Gastroesophageal sphincter (tissue), 3 donors: Measurements from ENCODE around the gene PEMT.

Source experiments
- CTCF ChIP-seq, 4 experiments: fragments of 200-600 bp in 2 of 4; fragments of 450-650 bp in 2 of 4; sonication (generic) in 1 of 4; IDR thresholded peaks; one replicate each; pipeline ENCODE4 v1.5.1; 2017 to 2019; ENCODE audit warnings: antibody characterized with exemption in 4 of 4, mild to moderate bottlenecking in 2 of 4, moderate library complexity in 2 of 4
- POLR2A ChIP-seq, 2 donors: fragments of 450-650 bp; IDR thresholded peaks; one replicate each; pipeline ENCODE4 v1.6.1; 2017; ENCODE audit warnings: antibody characterized with exemption in 2 of 2, mild to moderate bottlenecking in 2 of 2, moderate library complexity in 1 of 2
- POLR2AphosphoS5 ChIP-seq: sonication (generic); formaldehyde crosslinking; IDR thresholded peaks from one replicate; pipeline ENCODE4 v1.6.1; 2017; ENCODE audit warnings: antibody characterized with exemption

DNA sequence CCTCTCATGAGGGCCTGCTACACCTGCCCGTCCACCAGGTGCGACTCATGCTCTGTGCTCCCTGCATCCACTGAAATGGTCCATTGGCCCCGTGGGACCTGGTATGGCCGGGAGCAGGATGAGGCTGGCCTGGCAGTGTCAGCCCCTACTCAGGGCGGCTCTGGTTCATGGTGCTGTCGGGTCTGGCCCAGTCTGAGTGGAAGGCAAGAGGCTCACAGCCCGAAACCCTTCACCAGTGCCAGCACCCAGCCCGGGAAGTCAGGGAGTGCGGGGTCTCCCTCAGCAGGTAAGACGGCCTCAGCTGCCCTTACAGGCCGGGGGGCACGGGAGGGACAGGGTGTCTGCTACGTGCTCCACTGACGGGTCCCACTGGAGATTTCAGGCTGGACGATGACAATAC is 54.8 kb downstream of the PEMT start:
- TF ChIP-seq CTCF (IDR thresholded peaks at IDR 0.05) = no peak
- no peak for TF ChIP-seq POLR2AphosphoS5
- TF ChIP-seq POLR2A (IDR thresholded peaks at IDR 0.05) = no peak
